Fibroblast of the aortic adventitia (primary cell): ENCODE results near the gene GREM1. TPM values are rescaled to one million over a fixed set of nuclear protein-coding genes. Genes with fewer than 3 reads are reported as not detected.
A peak's percentile ranks its signal among the peaks of the same experiment; 100 is the strongest.

Experiments
- DNase-seq: peaks from one replicate; pipeline ENCODE4 v3.0.0-alpha.2; 2010; ENCODE audit warnings: low read depth
- H3K4me3 ChIP-seq: 2 replicates; pipeline ENCODE4 v1.5.1; 2011; ENCODE audit warnings: low read depth, mild to moderate bottlenecking, control low read depth, low read length, moderate library complexity
- total RNA-seq: library from RNA; depleted of rRNA; stranded (reverse); fragments of >200 nt; gene quantifications from 2 replicates; pipeline ENCODE4 v1.2.3, GENCODE V29; 2012; ENCODE audit warnings: low replicate concordance
- TF ChIP-seq, protein P1 (sequence below): IDR thresholded peaks from 2 replicates; pipeline ENCODE4 v1.5.1; 2011; ENCODE audit warnings: mild to moderate bottlenecking, low read length, control low read depth, inconsistent platforms; ENCODE audit not compliant: insufficient read depth

The GREM1 gene
- total RNA-seq, 1 donor: 181 TPM

DNA sequence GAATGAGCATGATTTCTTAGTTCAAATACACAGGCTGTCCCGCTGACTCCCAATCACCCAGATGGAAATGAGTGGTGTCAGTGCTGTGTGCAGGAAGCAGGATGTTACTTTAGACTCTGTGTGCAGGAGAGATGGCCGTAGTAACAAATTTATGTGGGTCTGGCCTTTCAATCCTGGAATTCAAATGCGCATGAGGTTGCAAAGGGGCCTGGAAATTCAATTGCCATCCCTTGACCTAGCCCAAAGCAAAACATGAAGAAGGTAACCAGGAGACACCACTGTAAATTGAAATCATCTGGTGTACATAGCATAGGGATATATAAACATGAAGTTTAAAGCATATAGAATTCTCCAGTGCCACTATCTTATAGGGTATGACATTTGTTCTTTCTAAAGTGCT is 33.2 kb downstream of the GREM1 start:
- no peak for DNase-seq
- H3K4me3 ChIP-seq: no peak overlapping the region
- TF ChIP-seq, protein P1, sequence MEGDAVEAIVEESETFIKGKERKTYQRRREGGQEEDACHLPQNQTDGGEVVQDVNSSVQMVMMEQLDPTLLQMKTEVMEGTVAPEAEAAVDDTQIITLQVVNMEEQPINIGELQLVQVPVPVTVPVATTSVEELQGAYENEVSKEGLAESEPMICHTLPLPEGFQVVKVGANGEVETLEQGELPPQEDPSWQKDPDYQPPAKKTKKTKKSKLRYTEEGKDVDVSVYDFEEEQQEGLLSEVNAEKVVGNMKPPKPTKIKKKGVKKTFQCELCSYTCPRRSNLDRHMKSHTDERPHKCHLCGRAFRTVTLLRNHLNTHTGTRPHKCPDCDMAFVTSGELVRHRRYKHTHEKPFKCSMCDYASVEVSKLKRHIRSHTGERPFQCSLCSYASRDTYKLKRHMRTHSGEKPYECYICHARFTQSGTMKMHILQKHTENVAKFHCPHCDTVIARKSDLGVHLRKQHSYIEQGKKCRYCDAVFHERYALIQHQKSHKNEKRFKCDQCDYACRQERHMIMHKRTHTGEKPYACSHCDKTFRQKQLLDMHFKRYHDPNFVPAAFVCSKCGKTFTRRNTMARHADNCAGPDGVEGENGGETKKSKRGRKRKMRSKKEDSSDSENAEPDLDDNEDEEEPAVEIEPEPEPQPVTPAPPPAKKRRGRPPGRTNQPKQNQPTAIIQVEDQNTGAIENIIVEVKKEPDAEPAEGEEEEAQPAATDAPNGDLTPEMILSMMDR: no peak

- TF ChIP-seq, protein P1: no peak
- DNase-seq: no peak
- no peak overlapping the region for H3K4me3 ChIP-seq
Observed at GRCh38 chr15:32757426-32757825, 39.6 kb downstream of the GREM1 start.

- no peak for DNase-seq
- no peak overlapping the region for H3K4me3 ChIP-seq
- TF ChIP-seq, protein P1: no peak
Observed at GRCh38 chr15:32763295-32763694, 45.5 kb downstream of the GREM1 start.

DNA sequence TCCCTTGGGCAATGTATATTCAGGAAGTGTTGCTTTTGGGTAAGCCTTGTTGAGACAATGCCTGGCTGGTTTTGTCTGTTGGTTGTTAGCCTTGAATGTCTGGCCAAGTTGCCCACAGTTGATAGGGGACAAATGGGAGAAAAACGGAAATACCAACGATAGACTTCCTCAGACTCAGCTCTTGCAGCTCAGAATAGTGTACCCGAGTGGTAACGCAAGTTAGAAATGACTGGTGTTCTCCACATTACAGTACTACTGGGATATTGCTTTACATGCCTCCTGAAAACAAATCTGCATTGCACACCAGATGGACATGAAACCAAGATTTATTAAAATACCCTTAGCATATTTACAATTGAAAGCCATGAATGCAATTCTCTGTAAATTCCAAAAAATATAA is 47.4 kb downstream of the GREM1 start:
- TF ChIP-seq, protein P1: no peak

DNA sequence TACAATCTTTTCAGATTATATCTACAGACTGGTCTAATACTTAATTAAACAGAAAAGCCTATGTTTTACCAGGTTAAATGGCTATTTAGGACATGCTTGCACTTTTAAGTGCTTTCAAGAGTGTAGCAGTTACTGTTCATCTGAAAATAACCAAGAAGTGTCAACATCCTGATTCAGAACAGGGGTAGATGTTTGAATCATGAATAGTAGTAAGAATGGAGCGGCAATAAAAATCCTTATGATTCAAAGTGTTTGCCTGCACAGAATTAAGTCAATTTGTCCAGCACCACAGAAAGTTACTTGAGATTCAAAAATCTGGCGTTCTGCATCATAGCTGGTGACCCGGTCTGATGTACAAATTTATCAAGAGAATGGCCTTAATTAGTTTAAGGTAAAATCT is 48.3 kb downstream of the GREM1 start:
- no peak for DNase-seq
- H3K4me3 ChIP-seq: no peak overlapping the region
- TF ChIP-seq, protein P1: no peak

More for the DNA sequence above, 47.4 kb downstream of the GREM1 start:
- no peak for DNase-seq
- no peak overlapping the region for H3K4me3 ChIP-seq

GRCh38 chr15:32767236-32767635 is 49.4 kb downstream of the GREM1 start:
- no peak overlapping the region for H3K4me3 ChIP-seq
- no peak for DNase-seq
- TF ChIP-seq, protein P1: no peak

DNA sequence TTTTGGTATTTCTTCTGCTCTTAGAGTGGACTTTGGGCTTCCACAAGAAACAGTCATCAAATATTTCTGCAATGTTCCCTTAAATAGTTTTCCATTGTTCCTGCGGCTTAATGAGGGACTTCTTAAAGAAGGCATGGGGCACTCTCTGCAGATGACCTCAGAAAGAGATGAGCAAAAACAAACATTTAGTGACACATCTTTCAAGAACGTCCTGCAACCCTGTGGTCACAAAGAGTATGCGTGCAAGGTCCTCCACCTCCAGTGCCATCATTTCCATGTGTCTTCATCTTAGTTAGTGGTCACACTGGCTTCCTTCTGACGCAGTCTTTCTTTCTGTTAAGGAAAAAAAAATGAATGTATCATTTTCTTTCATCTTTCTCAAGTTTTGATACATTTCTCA is 56.2 kb downstream of the GREM1 start:
- DNase-seq: peak; percentile 88
- TF ChIP-seq, protein P1: no peak
- no peak overlapping the region for H3K4me3 ChIP-seq
